Adipose tissue (tissue), 3 donors: ENCODE results near the gene AP4M1. TPM values are rescaled to one million over a fixed set of nuclear protein-coding genes. Genes with fewer than 3 reads are reported as not detected.
"Not testable (repeated sequence)": the region's sequence is repeated elsewhere in the genome, so short reads cannot be mapped to it uniquely, and the experiment has no call there.

Experiments
- H3K27ac ChIP-seq: one replicate; pipeline ENCODE4 v1.5.1; 2013; ENCODE audit warnings: low read depth, low read length
- WGBS, 3 donors: extraction: QIAGEN DNeasy Blood & Tissue Kit; methylation state at CpG; one replicate each; pipeline ENCODE4 v1.1.7; 2013; 5-methylcytosine and 5-hydroxymethylcytosine counted together
- polyA plus RNA-seq, 3 donors: library from polyadenylated mRNA; stranded (reverse); fragments of 200-250 nt; gene quantifications; one replicate each; pipeline ENCODE4 v1.2.3, GENCODE V29; 2013
- donor health status: healthy with polysubstance abuse.
- donor health status: Bipolar disorder and iron deficiency.
- donor health status: healthy.

The AP4M1 gene
- polyA plus RNA-seq, 3 donors: 12.2 to 15.5 (median 13.5) TPM

- WGBS, 3 donors: 60 to 85% (median 70%) methylated on average over 4 of the region's 4 CpGs
- no peak overlapping the region for H3K27ac ChIP-seq
Measured at GRCh38 chr7:100124301-100125230, 23.1 kb downstream of the AP4M1 start.

DNA sequence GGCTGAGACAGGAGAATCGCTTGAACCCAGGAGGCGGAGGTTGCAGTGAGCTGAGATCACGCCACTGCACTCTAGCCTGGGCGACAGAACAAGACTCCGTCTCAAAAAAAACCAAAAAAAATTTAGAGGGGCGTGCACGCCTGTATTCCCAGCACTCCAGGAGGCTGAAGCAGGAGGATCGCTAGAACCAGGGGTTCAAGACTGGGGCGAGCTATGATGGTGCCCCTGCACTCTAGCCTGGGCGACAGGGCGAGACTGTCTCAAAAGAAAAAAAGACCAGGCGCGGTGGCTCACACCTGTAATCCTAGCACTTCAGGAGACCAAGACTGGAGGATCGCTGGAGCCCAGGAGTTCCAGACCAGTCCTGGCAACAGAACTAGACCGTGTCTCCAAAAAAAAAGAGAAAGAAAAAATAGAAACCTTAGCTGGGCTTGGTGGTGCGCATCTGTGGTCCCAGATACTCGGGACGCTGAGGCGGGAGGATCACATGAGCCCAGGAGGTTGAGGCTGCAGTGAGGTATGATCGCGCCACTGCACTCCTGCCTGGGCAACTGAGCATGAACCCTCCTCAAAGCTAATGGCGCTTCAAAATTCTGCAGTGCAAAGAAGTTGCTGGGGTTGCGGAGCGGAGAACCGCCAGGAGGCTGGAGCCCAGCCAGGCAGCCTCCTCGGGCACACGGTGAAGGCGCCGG lies 24.9 kb downstream of the AP4M1 start:
- H3K27ac ChIP-seq: peak overlapping the region; percentile 68
- WGBS, 3 donors: 10 to 17% (median 10%) methylated on average over 28 to 29 of the region's 29 CpGs

DNA sequence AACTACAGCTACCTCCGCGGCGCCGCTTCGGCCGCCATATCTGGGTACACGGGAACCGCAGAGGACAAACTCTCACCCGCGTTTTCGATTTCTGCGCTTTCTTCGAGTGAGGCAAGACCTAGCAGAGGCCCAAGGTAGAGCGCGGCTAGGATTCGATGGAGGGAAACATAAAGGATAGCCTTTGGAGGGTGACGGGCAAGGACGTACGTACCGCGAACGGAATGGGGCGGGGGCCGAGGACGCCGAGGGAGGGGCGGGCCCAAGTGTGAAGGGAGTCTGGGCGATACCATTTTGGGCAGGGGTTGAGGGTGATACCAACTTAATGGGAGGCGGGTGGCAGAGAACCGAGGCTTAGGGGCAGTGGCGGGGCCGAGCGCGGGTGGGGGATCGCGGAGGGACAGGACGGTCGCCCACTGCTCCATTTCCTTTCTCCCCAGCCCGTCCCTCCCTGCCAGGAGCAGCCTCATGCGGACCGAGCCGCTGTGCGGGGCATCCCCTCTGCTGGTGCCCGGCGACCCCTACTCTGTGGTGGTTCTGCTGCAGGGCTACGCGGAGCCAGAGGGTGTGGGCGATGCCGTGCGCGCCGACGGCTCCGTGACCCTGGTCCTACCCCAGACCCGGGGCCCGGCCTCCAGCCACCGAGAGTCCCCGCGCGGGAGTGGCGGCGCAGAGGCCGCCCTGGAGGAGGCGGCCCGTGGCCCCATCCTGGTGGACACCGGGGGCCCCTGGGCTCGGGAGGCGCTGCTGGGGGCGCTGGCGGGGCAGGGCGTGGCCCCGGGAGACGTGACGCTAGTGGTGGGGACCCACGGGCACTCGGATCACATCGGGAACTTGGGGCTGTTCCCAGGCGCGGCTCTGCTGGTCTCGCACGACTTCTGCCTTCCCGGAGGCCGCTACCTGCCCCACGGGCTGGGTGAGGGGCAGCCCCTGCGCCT lies 25.8 kb downstream of the AP4M1 start, which contains the start of gene MBLAC1:
Gene MBLAC1 (plus strand): TSS at position 37 of the 935 bp plus-strand sequence. CDS start 429 bp downstream, at position 466.
- 0 to 1% (median 0%) methylated on average over 81 to 85 of the region's 85 CpGs for WGBS, 3 donors
- peak within 1 kb of the TSS; percentile 68 for H3K27ac ChIP-seq

GRCh38 chr7:100127866-100128636 lies 26.6 kb downstream of the AP4M1 start:
- H3K27ac ChIP-seq: no peak overlapping the region
- 3 to 5% (median 4%) methylated on average over 33 to 37 of the region's 37 CpGs for WGBS, 3 donors

DNA sequence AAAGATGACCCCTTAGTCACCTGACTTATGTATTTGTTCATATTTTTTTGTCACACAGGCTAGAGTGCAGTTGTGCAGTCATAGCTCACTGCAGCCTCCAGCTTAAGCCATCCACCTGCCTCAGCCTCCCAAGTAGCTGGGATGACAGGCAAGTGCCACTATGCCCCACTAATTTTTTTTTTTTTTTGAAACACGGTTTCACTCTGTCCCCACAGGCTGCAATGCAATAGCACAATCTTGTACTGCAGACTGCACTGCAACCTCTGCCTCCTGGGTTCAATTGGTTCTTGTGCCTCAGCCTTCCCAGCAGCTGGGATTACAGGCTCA lies 27.2 kb downstream of the AP4M1 start:
- 38 to 78% (median 55%) methylated on average over 1 of the region's 1 CpG for WGBS, 3 donors
- H3K27ac ChIP-seq: no peak overlapping the region

DNA sequence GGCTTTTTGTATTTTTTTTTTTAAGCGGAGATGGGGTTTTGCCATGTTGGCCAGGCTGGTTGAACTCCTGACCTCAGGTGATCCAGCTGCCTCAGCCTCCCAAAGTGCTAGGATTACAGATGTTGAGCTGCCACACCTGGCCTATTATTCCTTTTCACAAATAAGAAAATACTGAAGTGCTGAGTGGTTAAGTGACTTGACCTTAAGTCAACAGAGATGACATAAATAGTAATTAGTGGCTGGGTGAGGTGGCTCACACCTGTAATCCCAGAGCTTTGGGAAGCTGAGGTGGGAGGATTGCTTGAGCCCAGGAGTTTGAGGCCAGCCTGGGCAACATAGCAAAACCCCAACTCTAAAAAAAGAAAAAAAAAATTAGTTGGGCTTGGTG lies 28.8 kb downstream of the AP4M1 start:
- WGBS, 3 donors: 94 to 100% (median 95%) methylated on average over 1 of the region's 1 CpG
- not testable (repeated sequence) for H3K27ac ChIP-seq

GRCh38 chr7:100130608-100131453 lies 29.4 kb downstream of the AP4M1 start:
- H3K27ac ChIP-seq: no peak overlapping the region
- WGBS, 3 donors: 6 to 12% (median 12%) methylated on average over 24 of the region's 24 CpGs

- 59 to 66% (median 65%) methylated on average over 7 of the region's 7 CpGs for WGBS, 3 donors
Measured at GRCh38 chr7:100132126-100132525, 30.7 kb downstream of the AP4M1 start.

GRCh38 chr7:100132697-100133151 lies 31.3 kb downstream of the AP4M1 start:
- H3K27ac ChIP-seq: no peak overlapping the region
- WGBS, 3 donors: 19 to 29% (median 24%) methylated on average over 3 of the region's 3 CpGs

More at GRCh38 chr7:100132126-100132525, 30.7 kb downstream of the AP4M1 start:
- H3K27ac ChIP-seq: no peak overlapping the region

DNA sequence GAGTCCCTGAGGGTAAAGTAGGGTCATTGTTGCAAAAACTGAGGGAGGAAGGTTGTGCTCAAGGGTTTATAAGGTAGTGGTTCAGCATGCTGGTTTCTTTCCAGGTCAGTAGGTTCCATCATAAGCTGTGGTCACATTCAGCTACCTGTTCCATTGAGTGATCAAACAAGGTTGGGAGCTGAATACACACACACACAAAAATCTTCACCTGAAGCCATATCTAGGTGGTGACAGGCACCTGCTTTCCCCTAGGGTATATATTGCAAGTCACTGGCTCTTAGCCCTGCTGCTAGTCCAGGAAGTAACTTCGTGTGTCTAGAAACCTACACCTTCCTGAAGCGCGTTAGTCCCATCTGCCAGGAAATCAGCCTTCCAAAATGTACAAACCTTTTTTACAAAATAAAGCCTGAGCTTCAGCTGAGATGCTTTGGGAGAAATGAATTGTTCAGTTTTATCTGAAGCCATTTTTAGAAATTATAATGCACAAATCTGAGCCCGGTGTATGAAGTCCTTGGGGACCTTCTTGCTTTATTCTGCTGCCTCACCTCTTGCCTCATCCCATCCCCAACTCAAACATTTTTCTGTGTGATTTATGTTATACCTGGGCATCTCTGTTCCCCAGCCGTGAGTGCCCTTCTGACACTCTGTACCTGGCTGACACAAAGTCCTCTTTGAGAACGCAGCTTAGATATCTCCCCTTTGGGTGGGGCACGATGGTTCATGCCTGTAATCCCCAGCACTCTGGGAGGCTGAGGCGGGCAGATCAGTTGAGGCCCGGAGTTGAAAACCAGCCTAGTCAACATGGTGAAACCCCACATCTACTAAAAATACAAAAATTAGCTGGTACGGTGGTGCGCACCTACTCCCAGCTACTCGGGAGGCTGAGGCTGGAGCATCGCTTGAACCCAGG lies 36.7 kb downstream of the AP4M1 start:
- WGBS, 3 donors: 69 to 79% (median 74%) methylated on average over 13 of the region's 13 CpGs
- H3K27ac ChIP-seq: no peak overlapping the region

- no peak overlapping the region for H3K27ac ChIP-seq
- WGBS, 3 donors: 47 to 71% (median 48%) methylated on average over 3 of the region's 3 CpGs
Measured at GRCh38 chr7:100141555-100141949, 40.1 kb downstream of the AP4M1 start.

GRCh38 chr7:100142461-100142860 lies 41.0 kb downstream of the AP4M1 start:
- 95 to 96% (median 96%) methylated on average over 3 of the region's 3 CpGs for WGBS, 3 donors
- no peak overlapping the region for H3K27ac ChIP-seq

GRCh38 chr7:100146350-100146749 lies 44.9 kb downstream of the AP4M1 start:
- H3K27ac ChIP-seq: not testable (repeated sequence)
- WGBS, 3 donors: 70 to 80% (median 70%) methylated on average over 4 of the region's 4 CpGs

GRCh38 chr7:100147278-100147677 lies 45.8 kb downstream of the AP4M1 start:
- WGBS, 3 donors: 96 to 97% (median 97%) methylated on average over 2 of the region's 2 CpGs
- H3K27ac ChIP-seq: no peak overlapping the region

DNA sequence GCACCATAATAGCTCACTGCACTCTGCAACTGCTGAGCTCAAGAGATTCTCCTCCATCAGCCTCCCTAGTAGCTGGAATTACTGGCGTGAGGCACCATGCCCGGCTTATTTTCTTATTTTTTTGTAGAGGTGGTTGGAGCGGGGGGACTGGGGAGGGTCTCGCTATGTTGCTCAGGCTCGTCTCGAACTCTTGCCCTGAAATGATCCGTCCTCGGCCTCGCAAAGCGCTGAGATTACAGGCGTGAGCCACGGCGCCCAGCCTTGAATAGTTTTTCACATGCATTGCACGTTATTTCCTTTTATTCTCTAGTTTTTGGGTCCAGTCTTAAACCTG lies 46.7 kb downstream of the AP4M1 start:
- no peak overlapping the region for H3K27ac ChIP-seq
- 9 to 17% (median 9%) methylated on average over 14 of the region's 14 CpGs for WGBS, 3 donors
